GM23248 (cell line): ENCODE results near the gene EIPR1. TPM values are rescaled to one million over a fixed set of nuclear protein-coding genes. Genes with fewer than 3 reads are reported as not detected.

Source experiments
- DNase-seq: peaks from one replicate; pipeline ENCODE4 v3.0.0-alpha.2; 2015
- H2AFZ ChIP-seq: fragments of 200-600 bp; sonication (generic); 2 replicates; pipeline ENCODE4 v1.6.1; 2016; ENCODE audit warnings: antibody characterized with exemption
- H3F3A ChIP-seq: fragments of 200-600 bp; sonication (generic); 2 replicates; pipeline ENCODE4 v1.6.1; 2016; ENCODE audit warnings: mild to moderate bottlenecking, antibody characterized with exemption, mixed run types; ENCODE audit not compliant: insufficient read depth
- H3K27ac ChIP-seq: fragments of 200-600 bp; sonication (generic); 2 replicates; pipeline ENCODE4 v1.5.1; 2016; ENCODE audit warnings: mild to moderate bottlenecking
- H3K27me3 ChIP-seq: fragments of 200-600 bp; sonication (generic); replicated peaks from 2 replicates; pipeline ENCODE4 v1.6.1; 2016; ENCODE audit warnings: mild to moderate bottlenecking; ENCODE audit not compliant: insufficient read depth
- H3K36me3 ChIP-seq: fragments of 200-600 bp; sonication (generic); 2 replicates; pipeline ENCODE4 v1.6.1; 2016; ENCODE audit warnings: low read depth, mild to moderate bottlenecking
- H3K4me1 ChIP-seq: fragments of 200-600 bp; sonication (generic); 2 replicates; pipeline ENCODE4 v1.6.1; 2016; ENCODE audit warnings: mild to moderate bottlenecking; ENCODE audit not compliant: insufficient read depth
- H3K4me2 ChIP-seq: fragments of 200-600 bp; sonication (generic); one replicate; pipeline ENCODE4 v1.6.1; 2016; ENCODE audit warnings: mild to moderate bottlenecking; ENCODE audit not compliant: unreplicated experiment
- H3K4me3 ChIP-seq: fragments of 200-600 bp; sonication (generic); 2 replicates; pipeline ENCODE4 v1.5.1; 2016; ENCODE audit warnings: mild to moderate bottlenecking
- H3K79me2 ChIP-seq: fragments of 200-600 bp; sonication (generic); 2 replicates; pipeline ENCODE4 v1.6.1; 2016; ENCODE audit warnings: mild to moderate bottlenecking; ENCODE audit not compliant: insufficient read depth
- H3K9ac ChIP-seq: fragments of 200-600 bp; sonication (generic); 2 replicates; pipeline ENCODE4 v1.6.1; 2016; ENCODE audit warnings: mild to moderate bottlenecking
- H3K9me2 ChIP-seq: fragments of 200-600 bp; sonication (generic); 2 replicates; pipeline ENCODE4 v1.6.1; 2016; ENCODE audit warnings: mixed run types, mild to moderate bottlenecking, moderate library complexity; ENCODE audit not compliant: insufficient read depth
- H3K9me3 ChIP-seq: fragments of 200-600 bp; sonication (generic); one replicate; pipeline ENCODE4 v1.6.1; 2017; ENCODE audit warnings: low read depth
- H4K20me1 ChIP-seq: fragments of 200-600 bp; sonication (generic); 2 replicates; pipeline ENCODE4 v1.6.0; 2016; ENCODE audit not compliant: insufficient read depth
- EZH2 ChIP-seq: fragments of 200-600 bp; sonication (generic); IDR thresholded peaks from 2 replicates; pipeline ENCODE4 v1.6.1; 2018; ENCODE audit warnings: antibody characterized with exemption, mild to moderate bottlenecking; ENCODE audit not compliant: insufficient read depth, poor library complexity, severe bottlenecking
- EZH2phosphoT487 ChIP-seq: fragments of 200-600 bp; sonication (generic); IDR thresholded peaks from 2 replicates; pipeline ENCODE4 v1.6.1; 2018; ENCODE audit warnings: antibody characterized with exemption, moderate library complexity, mild to moderate bottlenecking, low read depth; ENCODE audit not compliant: insufficient read depth
- WGBS, 2 experiments: methylation state at CpG; one replicate each; pipeline ENCODE4 v1.1.6; 2015 to 2017; ENCODE audit warnings: low lambda C conversion rate in 2 of 2, low coverage in 1 of 2; ENCODE audit errors: missing lambda C conversion rate in 2 of 2; 5-methylcytosine and 5-hydroxymethylcytosine counted together
- in situ Hi-C: fragments of 300-500 bp; cut with MboI; formaldehyde crosslinking; loops from 2 replicates; pipeline ENCODE4 v1.15.0; 2020
- polyA plus RNA-seq: library from polyadenylated mRNA; unstranded; fragments of >200 nt; fragmentation: Nextera tagmentation; extraction: Ambion mirVana; gene quantifications from 2 replicates; pipeline ENCODE4 v1.2.1, GENCODE V29; 2016
- total RNA-seq: library from RNA; depleted of rRNA; stranded (reverse); fragments of >200 nt; shearing (Covaris generic); gene quantifications from 2 replicates; pipeline ENCODE4 v1.2.3, GENCODE V29; 2014

EIPR1 gene
- total and polyA plus RNA-seq, 2 experiments from 2014 or later, result 20.2 to 46.5 TPM

DNA sequence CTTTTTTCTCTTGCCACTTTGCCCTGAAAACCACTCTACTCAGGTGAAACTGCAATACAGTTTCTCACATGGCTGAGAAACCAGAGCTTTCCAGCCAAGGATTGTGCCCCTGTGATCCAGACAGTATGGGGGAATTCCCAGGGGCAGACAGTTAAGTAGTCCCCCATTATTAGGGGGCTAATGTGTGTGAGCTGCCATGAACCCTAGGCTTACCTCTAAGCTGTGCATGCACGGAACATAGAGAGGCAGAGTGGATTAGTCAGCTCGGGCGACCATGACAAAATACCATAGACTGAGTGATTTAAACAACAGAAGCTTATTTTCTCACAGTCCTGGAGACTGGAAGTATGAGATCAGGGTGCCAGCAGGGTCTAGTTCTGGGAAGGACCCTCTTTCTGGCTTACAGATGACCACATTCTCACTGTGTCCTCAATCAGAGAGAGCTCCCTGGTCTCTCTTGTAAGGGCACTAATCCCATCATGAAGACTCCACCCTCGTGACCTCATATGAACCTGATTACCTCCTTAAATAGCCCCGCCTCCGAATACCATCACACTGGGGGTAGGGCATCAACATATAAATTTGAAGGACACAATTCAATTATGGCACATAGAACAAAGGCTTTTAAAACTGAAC, 215.1 kb downstream of the EIPR1 start:
- Histone ChIP-seq H3K36me3 (no peaks in the 10 kb centered on the region), H3K27ac (no peak overlapping the region), H3K9ac (no peak overlapping the region), H3K27me3 (no peaks in the 10 kb centered on the region), H3K4me2 (no peak overlapping the region), H3K4me1 (no peaks in the 10 kb centered on the region), H3K9me3 (no peaks in the 10 kb centered on the region), H3K4me3 (no peak overlapping the region), H2AFZ (no peak overlapping the region), H4K20me1 (no peaks in the 10 kb centered on the region), H3K79me2 (no peaks in the 10 kb centered on the region), H3F3A (no peaks in the 10 kb centered on the region), H3K9me2 (no peaks in the 10 kb centered on the region)
- TF ChIP-seq EZH2phosphoT487 (no peak), EZH2 (no peak)
- 87 to 91% methylated on average over 6 of the region's 6 CpGs for WGBS, 2 experiments
- in situ Hi-C loops, result no loop called here
- no peak for DNase-seq

DNA sequence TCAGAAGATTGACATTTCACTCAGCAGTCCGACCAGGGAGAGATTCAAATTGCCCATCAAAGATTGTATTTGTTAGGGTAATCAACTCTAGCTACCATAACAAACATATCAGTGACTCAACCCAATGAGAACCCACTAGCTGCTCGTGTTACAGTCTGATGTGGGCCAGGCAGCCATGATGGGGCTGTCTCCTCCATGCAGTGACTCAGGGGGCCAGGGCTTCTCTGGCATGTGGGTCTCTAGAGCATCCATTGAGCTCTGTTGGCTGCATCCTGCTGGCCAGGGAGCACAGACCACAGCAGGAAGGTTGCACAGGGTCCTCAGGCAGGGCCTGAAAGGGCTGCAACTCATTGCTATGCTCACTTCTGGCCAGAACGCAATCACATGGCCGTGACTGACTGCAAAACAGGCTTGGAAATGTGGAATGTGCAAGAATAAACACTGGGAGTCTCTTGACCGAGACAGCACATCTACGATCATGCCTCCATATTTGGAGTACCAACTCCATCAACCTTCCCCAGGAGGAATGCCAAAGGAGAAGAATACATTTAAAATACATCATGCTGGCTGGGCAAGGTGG, 216.8 kb downstream of the EIPR1 start:
- H3K4me2 ChIP-seq, result no peak overlapping the region
- H4K20me1 ChIP-seq, result no peaks in the 10 kb centered on the region
- H3F3A ChIP-seq, result no peaks in the 10 kb centered on the region
- H3K4me1 ChIP-seq, result no peaks in the 10 kb centered on the region
- in situ Hi-C loops, result no loop called here
- H2AFZ ChIP-seq, result no peak overlapping the region
- no peaks in the 10 kb centered on the region for H3K27me3 ChIP-seq
- no peak for DNase-seq
- H3K4me3 ChIP-seq, result no peak overlapping the region
- TF ChIP-seq EZH2 (no peak), EZH2phosphoT487 (no peak)
- no peaks in the 10 kb centered on the region for H3K9me3 ChIP-seq
- no peaks in the 10 kb centered on the region for H3K36me3 ChIP-seq
- no peaks in the 10 kb centered on the region for H3K79me2 ChIP-seq
- no peak overlapping the region for H3K9ac ChIP-seq
- no peak overlapping the region for H3K27ac ChIP-seq
- no peaks in the 10 kb centered on the region for H3K9me2 ChIP-seq
- 90 to 95% methylated on average over 6 of the region's 6 CpGs for WGBS, 2 experiments

DNA sequence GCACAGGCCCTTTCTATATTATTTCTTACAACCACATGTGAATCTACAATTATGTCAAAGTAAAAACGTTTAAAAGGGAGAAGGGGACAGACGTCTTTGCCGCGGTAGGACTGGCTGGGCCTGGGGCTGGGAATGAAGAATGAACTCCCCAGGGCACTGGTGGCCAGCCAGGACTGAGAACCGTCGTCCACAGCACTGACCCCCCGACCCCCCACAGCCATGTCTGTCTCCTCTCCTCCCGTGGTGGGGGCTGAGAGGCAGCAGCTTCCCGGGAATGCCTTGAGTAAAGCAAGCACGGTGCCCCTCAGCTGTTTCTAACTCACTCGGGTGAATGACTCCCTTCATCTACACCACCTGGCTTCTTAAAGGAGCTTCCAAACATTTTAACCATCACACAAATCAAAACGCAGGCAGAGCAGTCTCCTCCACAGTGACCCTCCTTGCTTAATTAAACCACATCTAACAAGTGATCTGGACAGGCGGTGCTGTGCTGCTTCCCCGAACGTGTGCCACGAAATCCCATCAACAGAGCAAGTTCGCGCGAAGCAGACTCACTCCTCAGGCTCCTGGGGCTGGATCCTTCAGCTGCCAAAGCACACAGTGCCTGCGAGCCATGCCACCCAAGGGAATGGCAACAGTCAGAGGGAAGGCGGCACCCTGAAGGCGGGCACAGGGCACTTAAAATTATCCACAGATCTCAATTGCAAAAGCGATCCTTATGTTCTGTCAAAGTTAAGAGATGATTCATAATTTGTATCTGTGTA, 217.7 kb downstream of the EIPR1 start:
- H3K4me2 ChIP-seq, result no peak overlapping the region
- no peak for TF ChIP-seq EZH2phosphoT487
- H2AFZ ChIP-seq, result no peak overlapping the region

DNA sequence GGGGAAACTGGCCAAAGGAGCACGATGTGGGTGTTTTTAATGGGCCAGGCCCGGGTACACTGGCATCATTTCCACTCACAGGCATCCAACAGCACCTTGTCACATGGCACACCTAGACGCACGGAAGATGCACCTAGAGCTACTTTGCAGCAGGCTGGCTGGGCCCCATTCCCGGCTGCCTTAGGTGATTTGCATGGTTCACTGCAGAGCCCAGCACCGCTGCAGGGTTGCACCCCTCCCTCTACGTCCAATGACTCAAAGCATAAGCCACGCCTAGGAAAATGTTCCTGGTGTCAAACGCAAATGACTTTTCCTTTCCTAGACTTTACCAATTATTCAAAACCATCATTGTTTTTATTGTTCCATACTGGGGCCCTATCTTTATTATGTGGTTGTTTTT, 222.9 kb downstream of the EIPR1 start:
- TF ChIP-seq EZH2phosphoT487 (no peak), EZH2 (no peak)
- Histone ChIP-seq H3K4me3 (no peak overlapping the region), H3K4me1 (no peaks in the 10 kb centered on the region), H3K79me2 (no peaks in the 10 kb centered on the region), H3K27me3 (no peaks in the 10 kb centered on the region), H2AFZ (no peak overlapping the region), H3K4me2 (no peak overlapping the region), H3K9me3 (no peaks in the 10 kb centered on the region), H3F3A (no peaks in the 10 kb centered on the region), H3K9ac (no peak overlapping the region), H3K36me3 (no peaks in the 10 kb centered on the region), H3K9me2 (no peaks in the 10 kb centered on the region), H4K20me1 (no peaks in the 10 kb centered on the region), H3K27ac (no peak overlapping the region)
- no peak for DNase-seq
- 86 to 87% methylated on average over 9 of the region's 9 CpGs for WGBS, 2 experiments
- in situ Hi-C loops, result no loop called here

More for the DNA sequence above, 217.7 kb downstream of the EIPR1 start:
- H3K9me3 ChIP-seq, result no peaks in the 10 kb centered on the region
- in situ Hi-C loops, result no loop called here
- H3K4me1 ChIP-seq, result no peaks in the 10 kb centered on the region
- no peaks in the 10 kb centered on the region for H3F3A ChIP-seq
- WGBS, 2 experiments, result 80 to 86% methylated on average over 23 of the region's 23 CpGs
- H3K9ac ChIP-seq, result no peak overlapping the region
- H3K4me3 ChIP-seq, result no peak overlapping the region
- no peaks in the 10 kb centered on the region for H3K79me2 ChIP-seq
- H3K36me3 ChIP-seq, result no peaks in the 10 kb centered on the region
- DNase-seq, result no peak
- no peaks in the 10 kb centered on the region for H3K9me2 ChIP-seq
- H4K20me1 ChIP-seq, result no peaks in the 10 kb centered on the region
- no peaks in the 10 kb centered on the region for H3K27me3 ChIP-seq
- H3K27ac ChIP-seq, result no peak overlapping the region
